SK-N-DZ (cell line): ENCODE measurements around the gene NKD2.
"Not testable (repeated sequence)": the region's sequence is repeated elsewhere in the genome, so short reads cannot be mapped to it uniquely, and the experiment has no call there.

Experiments used
- DNase-seq: peaks from one replicate; pipeline ENCODE4 v3.0.0-alpha.2; 2015; ENCODE audit warnings: low spot score

Gene NKD2

GRCh38 chr5:1000831-1001230 lies 7.8 kb upstream of the NKD2 start:
- not testable (repeated sequence) for DNase-seq

DNA sequence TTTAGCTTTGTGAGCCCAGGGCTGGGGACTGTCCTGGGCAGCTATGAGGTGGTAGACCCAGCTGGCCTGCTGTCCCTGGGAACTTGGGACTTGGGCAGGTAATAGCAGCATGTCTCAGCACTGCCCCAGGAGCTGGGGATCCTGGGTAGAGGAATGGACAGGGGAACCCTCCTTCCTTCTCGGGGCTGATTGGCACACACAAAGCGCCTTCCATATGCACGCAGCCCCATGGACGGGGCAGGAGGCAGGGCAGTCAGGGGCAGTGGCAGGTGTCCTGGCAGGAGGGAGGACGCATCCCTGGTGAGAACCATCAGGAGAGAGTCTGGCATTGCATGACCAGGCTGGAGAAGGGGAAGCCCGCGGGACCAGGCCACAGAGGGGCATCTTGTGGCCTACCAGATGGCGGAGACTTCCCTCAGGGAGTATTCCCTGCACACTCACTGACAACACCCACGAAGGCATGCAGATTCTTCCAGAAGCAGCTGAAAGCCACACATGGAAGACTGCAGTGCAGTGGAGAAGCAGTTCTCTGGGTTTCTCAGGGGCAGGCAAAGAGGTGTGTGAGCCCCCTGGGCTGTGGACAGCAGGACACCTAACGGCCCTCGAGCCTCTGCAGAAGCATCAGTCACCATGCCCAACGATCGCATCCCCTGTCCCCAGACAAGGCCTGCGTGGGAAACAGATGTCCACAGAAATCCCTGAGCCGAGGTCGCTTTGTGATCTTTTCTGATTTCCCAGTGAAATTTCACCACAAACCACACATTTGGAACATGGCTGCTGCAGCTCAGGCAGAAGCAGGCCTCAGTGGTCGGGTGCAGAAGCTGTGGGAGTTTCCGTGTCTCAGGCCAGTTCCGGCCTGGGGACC lies 7.0 kb upstream of the NKD2 start:
- DNase-seq = no peak

- no peak for DNase-seq
Observed at GRCh38 chr5:1002271-1002546, 6.4 kb upstream of the NKD2 start.

GRCh38 chr5:1002836-1003235 lies 5.8 kb upstream of the NKD2 start:
- DNase-seq = no peak

GRCh38 chr5:1003296-1003937 lies 5.2 kb upstream of the NKD2 start:
- no peak for DNase-seq

DNA sequence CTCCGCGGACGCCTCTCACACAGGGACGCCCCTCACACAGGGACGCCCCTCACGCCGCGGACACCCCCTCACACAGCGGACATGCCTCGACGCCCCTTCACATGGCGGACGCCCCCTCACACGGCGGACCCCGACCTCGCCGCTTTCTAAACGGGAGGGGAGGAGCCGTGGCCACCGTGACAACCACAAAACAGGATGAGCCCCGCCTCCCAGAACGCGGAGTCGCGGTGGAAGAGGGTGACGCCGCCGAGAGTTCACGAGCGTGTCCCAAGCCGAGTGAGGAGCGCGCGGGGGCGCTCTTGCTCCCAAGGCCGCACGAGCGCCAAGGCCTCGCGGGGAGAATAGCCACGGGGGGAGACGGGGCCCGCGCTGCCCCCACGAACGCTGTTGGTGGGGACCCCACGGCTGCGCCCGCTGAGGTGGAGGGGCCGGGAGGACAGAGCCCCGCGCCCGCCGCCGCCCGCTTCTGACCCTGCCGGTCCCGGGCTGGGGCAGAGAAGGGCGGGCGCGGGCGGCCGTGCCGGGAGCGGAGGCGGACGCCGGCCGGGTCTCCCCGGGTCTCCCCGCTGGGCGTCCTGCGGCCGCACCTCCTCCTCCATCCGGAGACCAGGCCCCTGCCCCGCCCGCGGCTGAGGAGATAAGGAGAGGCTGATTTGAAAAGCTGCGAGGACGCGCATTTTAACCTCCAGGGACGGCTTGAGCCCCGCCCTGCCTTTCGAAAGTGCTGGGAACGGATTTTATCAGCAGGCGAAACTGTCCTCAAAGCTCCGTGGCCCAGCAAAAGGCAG lies 3.9 kb upstream of the NKD2 start:
- no peak for DNase-seq

GRCh38 chr5:1005249-1005851 lies 3.3 kb upstream of the NKD2 start:
- no peak for DNase-seq

- DNase-seq = no peak
Observed at GRCh38 chr5:1005904-1006655, 2.5 kb upstream of the NKD2 start.

GRCh38 chr5:1006656-1007071 lies 1.9 kb upstream of the NKD2 start:
- DNase-seq = no peak

DNA sequence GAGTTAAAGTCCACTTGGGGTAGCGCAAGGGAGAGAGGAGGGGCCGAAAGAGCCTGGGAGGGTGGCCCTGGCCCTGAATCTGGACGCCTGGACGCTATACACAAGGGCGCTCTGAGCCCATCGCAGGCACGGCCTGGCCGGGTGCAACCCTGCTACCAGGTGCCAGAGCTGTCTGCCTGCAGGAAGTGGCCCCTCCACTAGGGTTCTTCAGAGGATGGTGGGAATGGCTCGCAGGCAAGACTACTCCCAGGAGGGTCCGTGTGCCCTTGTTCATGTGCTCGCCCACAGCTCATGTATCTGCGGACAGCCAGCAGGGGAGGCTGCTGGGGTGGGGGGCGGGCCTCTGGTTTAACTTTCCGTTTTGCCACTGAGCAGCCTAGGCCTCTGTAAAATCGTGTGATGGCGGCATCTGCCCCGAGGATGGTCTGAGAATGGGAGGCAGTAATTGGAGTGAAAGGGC lies 1.4 kb upstream of the NKD2 start:
- no peak for DNase-seq

GRCh38 chr5:1007681-1008450 lies 736 bp upstream of the NKD2 start:
- no peak for DNase-seq

GRCh38 chr5:1009359-1010180 lies 968 bp downstream of the NKD2 start:
- no peak for DNase-seq

- DNase-seq = no peak
Observed at GRCh38 chr5:1010181-1010510, 1.5 kb downstream of the NKD2 start.

- DNase-seq = no peak
Observed at GRCh38 chr5:1010641-1011046, 2.0 kb downstream of the NKD2 start.

GRCh38 chr5:1011226-1011631 lies 2.6 kb downstream of the NKD2 start:
- DNase-seq = no peak

GRCh38 chr5:1011741-1012312 lies 3.2 kb downstream of the NKD2 start:
- no peak for DNase-seq

- DNase-seq = no peak
Observed at GRCh38 chr5:1012313-1012841, 3.8 kb downstream of the NKD2 start.

GRCh38 chr5:1012900-1013237 lies 4.3 kb downstream of the NKD2 start:
- DNase-seq = no peak

DNA sequence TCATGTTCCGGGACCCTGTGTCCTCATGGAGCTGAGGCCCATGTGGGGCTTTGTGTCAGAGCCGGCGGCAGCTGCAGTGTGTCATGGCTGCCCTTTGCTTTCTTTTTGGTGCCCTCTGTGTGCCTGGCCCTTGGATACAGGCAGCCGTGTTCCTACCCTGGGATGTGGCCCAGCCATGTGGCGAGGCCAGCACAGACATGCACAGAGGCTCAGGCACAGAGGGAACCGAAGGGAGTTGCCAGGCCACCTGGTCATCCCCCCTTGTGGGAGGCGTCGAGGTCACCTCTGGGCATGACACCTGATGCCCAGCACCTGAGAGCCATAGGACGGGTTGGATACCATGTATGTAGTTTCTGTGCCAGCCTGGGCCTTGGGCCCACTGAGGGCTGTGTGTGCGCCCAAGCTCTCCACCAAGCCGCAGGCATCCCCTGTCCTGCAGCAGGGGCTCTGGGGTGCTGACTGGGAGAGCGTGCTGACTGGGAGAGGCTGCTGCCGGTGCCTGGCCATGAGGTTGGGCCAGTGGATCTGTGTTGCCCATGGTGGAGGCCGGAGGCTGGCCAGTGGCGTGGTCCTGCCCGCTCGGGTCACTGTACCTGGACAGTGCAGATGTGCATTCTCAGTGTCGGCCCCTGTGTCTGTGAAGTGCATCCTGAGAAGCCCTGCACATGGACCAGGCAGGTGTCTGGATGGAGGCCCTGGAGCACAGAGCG lies 4.8 kb downstream of the NKD2 start:
- DNase-seq = no peak
